ENCODE results near the gene LRRTM3. TPM values are rescaled to one million over a fixed set of nuclear protein-coding genes. Genes with fewer than 3 reads are reported as not detected.

Gene LRRTM3
- total and polyA plus RNA-seq, 10 donors: not detected

GRCh38 chr10:66919248-66919647 is 6.6 kb upstream of the LRRTM3 start:
- no peak for DNase-seq
- Histone ChIP-seq H3K27me3 (replicated peaks in 1 of 7) (no peaks in the 10 kb centered on the region), H3K4me1 (no peaks in the 10 kb centered on the region), H3K36me3 (no peaks in the 10 kb centered on the region), H3K4me3 (no peak overlapping the region), H3K27ac (no peak overlapping the region), H3K9me3 (no peaks in the 10 kb centered on the region)
- intact Hi-C loops (cut with DNase I; ENCODE audit: low total_unique reads): no loop called here
- WGBS, 5 donors: 89 to 99% (median 92%) methylated on average over 2 of the region's 2 CpGs
- TF ChIP-seq, protein P1, sequence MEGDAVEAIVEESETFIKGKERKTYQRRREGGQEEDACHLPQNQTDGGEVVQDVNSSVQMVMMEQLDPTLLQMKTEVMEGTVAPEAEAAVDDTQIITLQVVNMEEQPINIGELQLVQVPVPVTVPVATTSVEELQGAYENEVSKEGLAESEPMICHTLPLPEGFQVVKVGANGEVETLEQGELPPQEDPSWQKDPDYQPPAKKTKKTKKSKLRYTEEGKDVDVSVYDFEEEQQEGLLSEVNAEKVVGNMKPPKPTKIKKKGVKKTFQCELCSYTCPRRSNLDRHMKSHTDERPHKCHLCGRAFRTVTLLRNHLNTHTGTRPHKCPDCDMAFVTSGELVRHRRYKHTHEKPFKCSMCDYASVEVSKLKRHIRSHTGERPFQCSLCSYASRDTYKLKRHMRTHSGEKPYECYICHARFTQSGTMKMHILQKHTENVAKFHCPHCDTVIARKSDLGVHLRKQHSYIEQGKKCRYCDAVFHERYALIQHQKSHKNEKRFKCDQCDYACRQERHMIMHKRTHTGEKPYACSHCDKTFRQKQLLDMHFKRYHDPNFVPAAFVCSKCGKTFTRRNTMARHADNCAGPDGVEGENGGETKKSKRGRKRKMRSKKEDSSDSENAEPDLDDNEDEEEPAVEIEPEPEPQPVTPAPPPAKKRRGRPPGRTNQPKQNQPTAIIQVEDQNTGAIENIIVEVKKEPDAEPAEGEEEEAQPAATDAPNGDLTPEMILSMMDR (IDR thresholded peaks at IDR 0.05 in 8 of 11, conservative IDR thresholded peaks at IDR 0.05 in 3 of 11): no peak
- TF ChIP-seq POLR2AphosphoS5 (IDR thresholded peaks at IDR 0.05): no peak
- no peak for TF ChIP-seq POLR2A (IDR thresholded peaks at IDR 0.05)

GRCh38 chr10:66924674-66925345 is 1.0 kb upstream of the LRRTM3 start:
- TF ChIP-seq POLR2A (IDR thresholded peaks at IDR 0.05): no peak
- TF ChIP-seq, protein P1 (IDR thresholded peaks at IDR 0.05 in 8 of 11, conservative IDR thresholded peaks at IDR 0.05 in 3 of 11): no peak
- intact Hi-C loops (cut with DNase I; ENCODE audit: low total_unique reads): no loop called here
- 51 to 75% (median 62%) methylated on average over 10 of the region's 10 CpGs for WGBS, 5 donors
- no peaks in the 10 kb centered on the region for H3K36me3 ChIP-seq
- H3K4me3 ChIP-seq: no peak overlapping the region
- H3K4me1 ChIP-seq: peaks cover 0 to 10% (median 3%) of the 10 kb centered on the region in 6 donors
- H3K9me3 ChIP-seq: no peaks in the 10 kb centered on the region
- no peak for DNase-seq
- H3K27ac ChIP-seq: no peak overlapping the region
- H3K27me3 ChIP-seq (replicated peaks in 1 of 7): peaks cover 0 to 56% (median 32%) of the 10 kb centered on the region in 7 donors

GRCh38 chr10:66925373-66925772 is 463 bp upstream of the LRRTM3 start:
- H3K4me3 ChIP-seq: no peak overlapping the region
- intact Hi-C loops (cut with DNase I; ENCODE audit: low total_unique reads): no loop called here
- WGBS, 5 donors: 22 to 29% (median 23%) methylated on average over 7 of the region's 7 CpGs

DNA sequence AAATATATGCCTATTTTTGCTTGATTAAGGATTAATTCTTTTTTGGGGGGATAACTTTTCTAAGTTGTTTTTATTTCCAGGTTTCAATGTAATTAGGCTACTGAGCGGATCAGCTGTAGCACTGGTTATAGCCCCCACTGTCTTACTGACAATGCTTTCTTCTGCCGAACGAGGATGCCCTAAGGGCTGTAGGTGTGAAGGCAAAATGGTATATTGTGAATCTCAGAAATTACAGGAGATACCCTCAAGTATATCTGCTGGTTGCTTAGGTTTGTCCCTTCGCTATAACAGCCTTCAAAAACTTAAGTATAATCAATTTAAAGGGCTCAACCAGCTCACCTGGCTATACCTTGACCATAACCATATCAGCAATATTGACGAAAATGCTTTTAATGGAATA is 1.0 kb downstream of the LRRTM3 start:
- intact Hi-C loops (cut with DNase I; ENCODE audit: low total_unique reads): no loop called here
- H3K27me3 ChIP-seq (replicated peaks in 1 of 7): peaks cover 0 to 76% (median 41%) of the 10 kb centered on the region in 7 donors

More at GRCh38 chr10:66925373-66925772, 463 bp upstream of the LRRTM3 start:
- TF ChIP-seq, protein P1 (IDR thresholded peaks at IDR 0.05 in 8 of 11, conservative IDR thresholded peaks at IDR 0.05 in 3 of 11): no peak
- no peak for TF ChIP-seq POLR2A (IDR thresholded peaks at IDR 0.05)
- no peak for TF ChIP-seq POLR2AphosphoS5 (IDR thresholded peaks at IDR 0.05)
- H3K36me3 ChIP-seq: no peaks in the 10 kb centered on the region
- H3K27ac ChIP-seq: no peak overlapping the region
- peaks cover 0 to 61% (median 35%) of the 10 kb centered on the region in 7 donors for H3K27me3 ChIP-seq (replicated peaks in 1 of 7)
- no peak for DNase-seq
- peaks cover 0 to 10% (median 3%) of the 10 kb centered on the region in 6 donors for H3K4me1 ChIP-seq
- no peaks in the 10 kb centered on the region for H3K9me3 ChIP-seq

More for the DNA sequence above, 1.0 kb downstream of the LRRTM3 start:
- peaks cover 0 to 10% (median 3%) of the 10 kb centered on the region in 6 donors for H3K4me1 ChIP-seq
- WGBS, 5 donors: 38 to 66% (median 54%) methylated on average over 5 of the region's 5 CpGs
- no peak overlapping the region for H3K4me3 ChIP-seq
- no peak overlapping the region for H3K27ac ChIP-seq
- no peak for DNase-seq
- H3K36me3 ChIP-seq: no peaks in the 10 kb centered on the region
- H3K9me3 ChIP-seq: no peaks in the 10 kb centered on the region
- TF ChIP-seq POLR2AphosphoS5 (IDR thresholded peaks at IDR 0.05) (no peak), POLR2A (IDR thresholded peaks at IDR 0.05) (no peak)
- TF ChIP-seq, protein P1 (IDR thresholded peaks at IDR 0.05 in 8 of 11, conservative IDR thresholded peaks at IDR 0.05 in 3 of 11): no peak

Measured in spleen (tissue), 11 donors.